Measurements from ENCODE around the gene PDHX.
"Not testable (repeated sequence)": the region's sequence is repeated elsewhere in the genome, so short reads cannot be mapped to it uniquely, and the experiment has no call there.

DNA sequence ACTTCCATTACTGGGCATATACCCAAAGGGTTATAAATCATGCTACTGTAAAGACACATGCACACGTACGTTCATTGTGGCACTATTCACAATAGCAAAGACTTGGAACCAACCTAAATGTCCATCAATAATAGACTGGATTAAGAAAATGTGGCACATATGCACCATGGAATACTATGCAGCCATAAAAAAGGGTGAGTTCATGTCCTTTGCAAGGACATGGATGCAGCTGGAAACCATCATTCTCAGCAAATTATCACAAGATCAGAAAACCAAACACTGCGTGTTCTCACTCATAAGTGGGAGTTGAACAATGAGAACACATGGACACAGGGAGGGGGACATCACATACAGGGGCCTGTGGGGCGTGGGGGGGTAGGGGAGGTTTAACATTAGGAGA is 111.6 kb downstream of the PDHX start:
- TF ChIP-seq POLR2A, EP300, POLR2AphosphoS5 (IDR thresholded peaks at IDR 0.05): not testable (repeated sequence)

Data from upper lobe of left lung (tissue), 4 donors.